Activated T-cell treated with anti-CD3 and anti-CD28 coated beads, Interleukin-2, amount 50 U/mL, for 1 hour (primary cell): ENCODE measurements around the gene SLC2A9.

ENCODE experiments used
- DNase-seq: peaks from one replicate; pipeline ENCODE4 v3.0.0-alpha.2; 2020

SLC2A9 gene

GRCh38 chr4:10041036-10041435 is 19.7 kb upstream of the SLC2A9 start:
- no peak for DNase-seq

DNA sequence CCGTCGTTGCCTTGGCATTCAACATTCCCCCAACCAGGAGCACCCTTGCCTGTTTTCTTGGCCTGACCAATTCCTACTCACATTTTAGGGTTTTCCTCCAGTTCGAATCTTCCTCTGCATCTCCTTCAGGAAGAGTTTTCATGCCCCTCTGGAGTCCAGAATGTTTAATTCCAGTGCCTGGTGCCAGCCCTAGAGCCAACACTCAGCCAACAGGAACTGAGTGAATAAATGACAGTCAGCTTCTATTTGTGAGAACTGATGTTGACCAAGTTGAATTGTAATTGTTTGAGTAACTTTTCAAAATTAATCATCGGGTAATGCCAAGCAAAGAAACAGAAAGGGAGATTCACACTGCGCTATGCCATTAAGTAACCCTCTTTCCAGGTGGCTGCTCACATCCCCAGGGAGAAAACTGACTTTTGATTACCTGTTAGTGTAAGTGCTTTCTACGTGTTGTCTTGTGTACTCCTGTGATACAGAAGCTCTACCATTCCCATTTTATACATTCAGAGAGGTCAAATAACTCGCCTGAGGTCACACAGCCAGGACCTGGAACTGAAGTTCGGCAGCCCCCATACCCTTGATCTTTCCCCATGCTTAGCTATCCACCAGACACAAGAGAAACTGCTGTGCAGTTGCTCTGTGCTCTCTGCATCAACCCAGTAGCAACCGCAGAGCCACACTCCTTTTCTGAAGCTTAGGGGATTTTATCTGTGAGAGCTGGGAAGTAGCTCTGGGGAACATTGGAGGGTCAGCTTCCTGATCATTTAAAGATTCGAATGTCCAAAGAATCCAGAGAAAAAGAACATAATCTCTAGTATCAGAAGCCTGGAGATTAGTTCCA is 19.0 kb upstream of the SLC2A9 start:
- no peak for DNase-seq

DNA sequence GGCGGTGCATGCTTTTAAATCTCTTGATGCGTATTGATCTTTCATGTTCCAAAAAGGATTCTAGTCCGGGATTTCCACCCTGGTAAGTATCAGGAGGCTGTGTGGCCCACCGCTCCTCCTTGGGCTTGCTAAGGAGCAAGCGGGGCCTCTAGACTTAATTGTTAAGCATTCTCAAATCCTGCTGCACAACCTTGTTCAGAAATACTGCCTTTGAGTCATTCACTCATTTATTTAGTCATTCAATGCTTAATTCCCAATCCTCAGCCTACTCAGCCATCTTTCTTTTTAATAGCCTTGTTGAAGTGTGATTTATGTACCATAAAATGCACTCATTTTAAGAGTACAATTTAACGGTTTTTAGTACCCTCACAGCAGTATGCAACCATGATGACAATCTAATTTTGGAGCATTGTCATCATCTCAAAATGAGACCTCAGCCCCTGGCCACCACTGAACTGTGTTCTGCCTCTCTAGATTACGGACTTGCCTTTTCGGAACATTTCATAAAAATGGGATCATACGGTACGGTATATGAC is 15.6 kb upstream of the SLC2A9 start:
- no peak for DNase-seq

- DNase-seq, result no peak
Measured at GRCh38 chr4:10035130-10035529, 13.8 kb upstream of the SLC2A9 start.

DNA sequence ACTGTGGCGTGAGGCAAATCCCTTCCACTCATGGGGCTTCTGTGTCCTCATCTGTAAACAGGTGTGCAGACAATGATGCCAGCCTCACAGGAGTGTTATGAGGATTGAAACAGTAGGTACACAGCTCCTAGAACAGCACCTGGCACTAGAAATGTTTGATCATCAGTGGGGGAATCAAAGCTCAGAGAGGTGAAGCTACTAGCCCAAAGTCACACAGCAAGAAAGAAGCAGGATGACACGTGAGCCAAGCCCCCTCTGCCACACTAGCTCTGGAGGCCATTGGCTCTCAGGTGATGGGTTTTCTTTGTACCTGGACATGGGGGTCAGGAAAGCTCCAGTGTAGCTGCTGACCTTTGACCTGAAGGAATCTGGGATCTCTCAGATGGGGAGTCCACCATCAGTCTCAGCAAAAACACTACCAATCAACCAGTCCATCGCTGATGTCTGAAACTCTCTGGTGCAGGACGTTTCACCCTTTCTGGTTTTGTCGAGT is 13.4 kb upstream of the SLC2A9 start:
- DNase-seq, result no peak

DNA sequence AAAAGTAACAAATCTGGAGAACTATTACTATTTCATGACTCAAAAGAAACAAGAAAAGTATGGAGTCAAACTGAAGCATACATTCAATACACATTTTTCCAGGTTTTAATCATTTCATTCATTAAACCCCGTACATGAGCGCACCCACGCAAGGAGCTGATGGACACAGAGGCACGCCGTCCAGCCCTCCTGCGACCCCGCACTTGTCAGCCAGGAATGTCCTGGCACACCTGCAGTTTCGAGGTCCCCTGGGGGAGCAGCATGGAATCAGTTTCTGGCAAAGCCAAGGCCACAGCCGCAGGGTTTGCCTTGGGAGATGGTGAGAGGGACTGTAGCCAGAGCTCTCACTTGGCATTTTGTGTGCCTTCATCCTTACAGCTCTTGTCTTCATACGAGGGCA is 12.8 kb upstream of the SLC2A9 start:
- DNase-seq, result no peak

GRCh38 chr4:10033191-10033881 is 12.0 kb upstream of the SLC2A9 start:
- no peak for DNase-seq

GRCh38 chr4:10032625-10033024 is 11.3 kb upstream of the SLC2A9 start:
- no peak for DNase-seq

DNA sequence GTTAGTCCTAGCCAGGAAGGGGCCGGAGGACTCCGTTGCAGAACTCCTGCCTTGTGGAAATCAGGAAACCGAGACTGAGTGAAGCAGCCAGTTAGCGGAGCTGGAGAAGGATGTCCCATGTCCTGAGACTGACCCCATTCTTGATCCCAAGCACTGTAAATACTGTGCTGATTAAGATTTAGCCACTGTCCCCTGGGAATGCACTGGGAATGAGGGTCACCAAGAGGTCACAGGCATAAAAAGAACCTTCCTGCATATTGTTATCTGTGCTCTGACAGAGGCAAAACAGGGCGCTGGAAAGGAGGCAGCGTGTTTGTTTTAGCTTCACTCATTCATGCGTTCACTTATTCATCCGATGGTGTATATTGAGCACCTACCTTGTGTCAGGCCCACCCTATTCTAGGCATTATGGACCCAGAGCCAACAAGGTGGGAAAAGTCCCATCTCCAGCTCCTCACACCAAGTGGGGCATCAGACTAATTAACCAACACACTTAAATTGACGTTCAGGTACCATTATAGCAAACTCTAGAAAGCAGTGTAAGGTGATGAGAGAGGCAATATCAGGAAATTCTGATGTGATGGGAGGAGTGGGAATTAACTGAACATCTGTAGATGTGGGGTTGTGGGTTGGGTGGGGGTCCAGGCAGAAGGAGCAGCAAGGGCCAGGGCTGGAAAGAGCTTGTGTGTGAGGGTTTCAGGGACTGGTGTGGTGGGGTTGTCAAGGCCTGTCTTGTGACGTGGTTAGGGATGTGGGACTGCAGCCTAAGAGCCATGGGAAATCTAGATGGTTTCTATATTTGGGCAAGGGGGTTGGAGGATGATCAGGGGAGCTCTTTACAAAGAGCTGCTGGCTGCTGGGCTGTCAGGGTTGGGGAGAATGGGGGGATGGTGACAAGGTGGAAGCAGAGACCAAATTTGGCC is 10.6 kb upstream of the SLC2A9 start:
- DNase-seq, result no peak

- DNase-seq, result no peak
Measured at GRCh38 chr4:10030972-10031667, 9.8 kb upstream of the SLC2A9 start.

DNA sequence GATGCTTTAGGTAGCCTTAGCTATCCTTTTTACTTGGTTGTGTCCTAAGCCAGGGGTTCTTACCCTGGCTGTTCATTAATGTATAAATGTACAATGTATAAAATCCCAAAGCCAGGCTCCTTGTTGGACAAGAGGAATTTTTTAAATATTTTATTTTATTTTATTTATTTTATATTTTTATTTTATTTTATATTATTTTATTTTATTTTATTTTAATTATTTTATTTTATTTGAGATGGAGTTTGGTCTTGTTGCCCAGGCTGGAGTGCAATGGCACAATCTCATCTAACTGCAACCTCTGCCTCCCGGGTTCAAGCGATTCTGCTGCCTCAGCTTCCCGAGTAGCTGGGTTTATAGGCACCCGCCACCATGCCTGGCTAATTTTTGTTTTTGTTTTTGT is 8.1 kb upstream of the SLC2A9 start:
- no peak for DNase-seq

- DNase-seq, result no peak
Measured at GRCh38 chr4:10028910-10029309, 7.6 kb upstream of the SLC2A9 start.

GRCh38 chr4:10026485-10026884 is 5.2 kb upstream of the SLC2A9 start:
- DNase-seq, result no peak

DNA sequence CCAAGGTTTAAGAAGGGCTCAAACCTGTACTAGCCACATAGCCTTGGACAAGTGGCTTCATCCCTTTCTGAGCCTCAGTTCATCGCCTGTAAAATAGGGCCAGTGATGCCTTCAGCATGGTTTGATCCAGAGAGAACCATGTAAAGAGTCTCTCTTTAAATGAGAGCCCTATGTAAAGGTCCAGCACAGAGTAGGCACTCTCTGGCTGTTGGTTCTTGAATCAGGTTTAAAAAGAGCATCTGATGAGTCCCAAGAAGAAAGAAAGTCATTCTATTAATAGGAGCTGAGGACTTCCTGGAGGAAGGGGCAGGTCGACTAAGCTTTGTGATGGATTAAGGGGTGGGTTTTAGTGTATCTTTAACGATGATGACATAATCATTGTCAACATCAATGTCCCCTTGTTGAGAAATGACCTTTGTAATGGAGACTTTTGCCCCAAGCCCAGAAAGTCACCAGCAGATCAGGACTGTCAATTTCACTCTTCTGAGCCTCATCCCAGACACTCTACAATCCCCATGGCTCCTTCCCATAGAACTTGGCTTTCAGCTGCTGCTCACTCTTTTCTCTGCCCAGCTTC is 4.0 kb upstream of the SLC2A9 start:
- DNase-seq, result no peak

- DNase-seq, result no peak
Measured at GRCh38 chr4:10024303-10024702, 3.0 kb upstream of the SLC2A9 start.

DNA sequence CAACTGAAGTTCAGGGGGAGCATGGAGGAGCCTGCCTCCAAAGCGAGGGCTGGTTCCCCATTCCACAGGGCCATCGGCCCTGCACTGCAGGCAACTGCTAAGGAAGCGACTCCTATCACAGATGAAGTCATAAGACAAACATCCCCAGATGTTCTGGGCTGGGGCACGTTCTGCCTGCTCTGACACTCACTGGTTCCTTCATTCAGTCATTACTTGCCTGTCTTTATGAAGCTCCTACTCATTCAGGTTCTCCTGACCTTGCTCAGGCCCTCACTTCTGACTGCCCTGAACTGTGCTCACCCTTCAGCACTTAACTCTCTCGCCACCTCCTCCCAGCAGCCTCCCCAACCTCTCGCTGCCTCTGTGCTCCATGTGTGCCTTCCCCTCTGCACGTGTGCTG is 2.5 kb upstream of the SLC2A9 start:
- DNase-seq, result no peak

DNA sequence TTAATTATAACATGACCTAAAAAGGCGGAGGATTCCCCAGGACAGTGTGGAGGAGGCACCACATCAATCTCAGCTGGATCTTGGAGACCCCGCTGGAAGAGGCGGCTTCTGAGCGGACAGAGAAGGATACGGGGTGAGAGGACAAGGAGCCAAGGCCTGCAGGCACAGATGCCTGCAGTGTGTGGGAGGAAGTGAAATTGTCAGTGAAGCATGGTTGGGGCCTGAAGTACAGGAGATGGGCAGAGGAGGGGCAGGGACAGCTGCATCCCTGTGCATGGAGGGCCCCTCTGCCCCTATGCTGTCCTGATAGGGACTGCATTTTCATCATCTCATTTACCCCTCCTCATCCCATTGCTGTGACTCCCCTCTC is 1.7 kb upstream of the SLC2A9 start:
- DNase-seq, result no peak

GRCh38 chr4:10022346-10023049 is 1.2 kb upstream of the SLC2A9 start:
- DNase-seq, result no peak

GRCh38 chr4:10021653-10022023 is 341 bp upstream of the SLC2A9 start:
- DNase-seq, result no peak

DNA sequence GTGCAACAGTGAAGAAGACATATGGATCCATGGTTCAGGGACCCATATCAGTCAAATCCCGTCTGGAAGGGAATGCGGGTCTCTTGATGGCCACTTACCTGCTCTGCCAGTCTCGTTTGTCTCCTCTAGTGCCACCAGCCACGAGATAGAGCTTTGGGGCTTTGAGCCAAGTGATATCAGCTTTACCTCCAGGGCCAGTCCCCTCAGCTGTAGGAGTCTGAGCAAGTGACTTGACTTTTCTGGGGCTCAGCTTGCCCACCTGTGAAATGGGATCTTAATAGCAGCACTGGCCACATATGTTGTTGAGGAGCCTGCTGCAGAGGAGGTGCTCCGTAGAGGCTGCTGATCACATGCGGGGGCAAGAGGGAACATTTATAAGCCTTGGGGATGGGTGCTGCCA is 1.2 kb downstream of the SLC2A9 start:
- no peak for DNase-seq

DNA sequence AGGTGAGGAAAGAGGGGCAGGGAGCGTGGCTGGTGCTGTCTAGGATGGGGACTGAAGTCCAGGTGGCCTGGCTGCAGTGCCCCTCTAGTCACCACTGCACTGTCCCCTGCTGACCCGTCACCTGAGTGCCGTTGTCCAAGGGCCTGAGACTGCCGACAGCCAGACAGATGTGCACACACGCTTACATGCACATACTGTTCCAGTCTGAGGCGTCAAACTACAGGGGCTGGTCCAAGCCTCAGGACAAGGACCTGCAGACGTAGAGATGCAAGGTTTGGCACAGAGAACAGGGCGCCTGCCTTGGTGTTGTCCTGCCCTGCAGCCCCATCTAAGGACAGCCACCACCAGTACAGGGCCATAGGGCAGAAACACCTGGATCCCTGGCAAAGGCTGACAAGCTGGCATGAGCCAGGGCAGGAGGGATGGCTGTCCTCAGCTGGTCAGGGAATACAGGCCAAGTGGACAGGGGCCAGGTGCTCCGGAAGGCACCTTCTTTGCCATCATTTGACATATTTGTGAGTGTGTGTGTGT is 1.7 kb downstream of the SLC2A9 start:
- no peak for DNase-seq
